HG02870 (cell line): ENCODE results near the gene PLPP1.
"Not testable (repeated sequence)": the region's sequence is repeated elsewhere in the genome, so short reads cannot be mapped to it uniquely, and the experiment has no call there.

ENCODE experiments used
- ATAC-seq: cut with Tn5 transposase; IDR thresholded peaks from one replicate; pipeline ENCODE4 v1.9.1; 2021; ENCODE audit warnings: mild to moderate bottlenecking, moderate library complexity; ENCODE audit not compliant: unreplicated experiment

Gene PLPP1

DNA sequence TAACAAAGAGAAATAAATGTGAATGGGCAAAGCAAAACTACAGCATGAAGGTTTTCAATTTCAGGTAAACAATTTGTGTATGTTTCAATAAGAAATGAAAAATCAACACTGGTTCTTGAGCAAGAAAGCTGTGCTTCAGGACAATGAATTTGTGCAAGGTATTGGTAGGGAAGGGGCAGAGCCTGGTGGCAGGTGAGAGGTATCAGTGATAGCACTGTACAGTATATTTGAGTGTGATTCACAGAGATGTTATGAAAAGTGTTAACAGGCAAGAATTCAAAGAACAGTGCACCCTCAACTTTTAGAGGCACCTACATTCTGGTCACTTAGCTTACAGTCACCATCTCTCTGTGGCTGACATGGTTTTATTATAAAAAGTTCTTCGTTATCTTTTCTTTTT lies 25.7 kb downstream of the PLPP1 start:
- ATAC-seq = no peak

- ATAC-seq = no peak
Measured at GRCh38 chr5:55507574-55507973, 27.2 kb downstream of the PLPP1 start.

DNA sequence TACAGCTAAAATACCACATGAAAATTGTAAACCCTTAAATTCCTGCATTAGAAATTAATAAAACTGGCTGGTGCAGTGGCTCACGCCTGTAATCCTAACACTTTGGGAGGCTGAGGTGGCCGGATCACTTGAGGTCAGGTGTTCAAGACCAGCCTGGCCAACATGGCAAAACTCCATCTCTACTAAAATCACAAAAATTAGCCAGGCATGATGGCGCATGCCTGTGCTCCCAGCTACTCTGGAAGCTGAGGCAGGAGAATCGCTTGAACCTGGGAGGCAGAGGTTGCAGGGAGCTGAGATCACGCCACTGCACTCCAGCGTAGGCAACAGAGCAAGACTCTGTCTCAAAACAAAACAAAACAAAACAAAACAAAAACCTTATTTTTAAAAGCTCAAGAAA lies 29.1 kb downstream of the PLPP1 start:
- ATAC-seq = not testable (repeated sequence)

DNA sequence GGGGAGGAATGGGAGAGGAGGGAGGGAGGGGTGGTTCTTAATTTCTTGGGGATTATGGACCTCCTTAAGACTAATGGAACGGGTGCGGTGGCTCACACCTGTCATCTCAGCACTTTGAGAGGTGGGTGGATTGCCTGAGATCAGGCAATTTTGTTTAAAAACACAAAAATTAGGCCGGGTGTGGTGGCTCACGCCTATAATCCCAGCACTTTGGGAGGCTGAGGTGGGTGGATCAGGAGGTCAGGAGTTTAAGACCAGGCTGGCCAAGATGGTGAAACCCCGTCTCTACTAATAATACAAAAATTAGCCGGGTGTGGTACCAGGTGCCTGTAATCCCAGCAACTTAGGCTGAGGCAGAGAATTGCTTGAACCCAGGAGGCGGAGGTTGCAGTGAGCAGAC lies 30.8 kb downstream of the PLPP1 start:
- not testable (repeated sequence) for ATAC-seq

GRCh38 chr5:55502759-55503158 lies 32.0 kb downstream of the PLPP1 start:
- no peak for ATAC-seq

GRCh38 chr5:55498457-55498856 lies 36.3 kb downstream of the PLPP1 start:
- no peak for ATAC-seq

DNA sequence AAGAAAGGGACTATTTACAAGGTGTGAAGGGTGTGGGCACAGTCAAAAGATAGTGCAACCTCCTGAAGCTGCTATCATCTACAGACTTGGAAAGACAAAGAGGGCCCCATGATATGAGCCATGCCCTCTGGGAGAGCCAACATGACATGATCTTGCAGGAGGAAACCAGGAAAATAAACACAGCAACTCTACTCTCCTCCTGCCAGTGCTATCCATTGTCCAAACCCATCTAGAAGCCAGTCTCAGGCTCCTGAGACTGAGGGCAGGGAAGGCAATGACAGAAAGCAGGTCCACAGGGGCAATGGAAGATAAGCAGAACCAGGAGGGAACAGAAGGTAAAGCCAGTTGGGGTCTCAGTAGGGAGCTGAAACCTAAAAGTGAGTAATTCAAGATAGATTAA lies 37.1 kb downstream of the PLPP1 start:
- no peak for ATAC-seq

GRCh38 chr5:55495216-55495615 lies 39.5 kb downstream of the PLPP1 start:
- no peak for ATAC-seq

DNA sequence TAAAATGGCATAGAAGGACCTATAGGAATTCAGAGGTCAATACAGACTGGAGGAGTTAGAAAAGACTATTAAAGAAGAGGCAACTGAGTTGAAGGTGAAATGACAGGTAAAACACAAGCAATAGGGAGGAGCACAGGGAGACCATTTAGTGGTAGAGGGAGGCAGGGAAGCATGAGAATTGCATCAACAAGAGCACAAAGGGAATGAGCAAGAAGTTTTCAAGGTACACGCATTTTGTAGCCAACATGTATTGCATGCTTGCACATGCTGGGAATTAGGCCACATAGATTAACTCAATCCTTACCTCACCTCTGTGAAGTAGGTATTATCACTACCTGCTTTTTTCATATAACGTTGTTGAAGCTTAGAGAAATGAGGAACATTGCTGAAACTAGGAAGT lies 42.3 kb downstream of the PLPP1 start:
- ATAC-seq = no peak

DNA sequence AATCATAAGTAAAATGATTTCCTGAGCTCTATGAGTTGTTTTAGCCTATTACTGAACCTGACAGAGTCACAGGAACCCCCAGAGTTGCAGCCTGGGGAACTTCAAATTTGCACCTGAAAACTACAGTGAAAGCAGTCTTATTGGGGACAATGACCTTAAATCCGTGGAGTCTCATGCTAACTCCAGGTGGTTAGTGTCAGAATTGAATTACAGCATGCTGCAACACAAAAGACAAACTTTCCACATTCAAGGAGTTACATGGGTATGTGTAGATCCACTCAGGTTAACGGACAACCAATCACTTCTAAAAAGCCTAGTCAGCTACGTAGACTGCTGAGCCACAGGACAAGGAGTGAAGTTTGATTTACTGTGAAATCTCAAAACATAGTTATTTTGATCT lies 49.7 kb downstream of the PLPP1 start:
- no peak for ATAC-seq

DNA sequence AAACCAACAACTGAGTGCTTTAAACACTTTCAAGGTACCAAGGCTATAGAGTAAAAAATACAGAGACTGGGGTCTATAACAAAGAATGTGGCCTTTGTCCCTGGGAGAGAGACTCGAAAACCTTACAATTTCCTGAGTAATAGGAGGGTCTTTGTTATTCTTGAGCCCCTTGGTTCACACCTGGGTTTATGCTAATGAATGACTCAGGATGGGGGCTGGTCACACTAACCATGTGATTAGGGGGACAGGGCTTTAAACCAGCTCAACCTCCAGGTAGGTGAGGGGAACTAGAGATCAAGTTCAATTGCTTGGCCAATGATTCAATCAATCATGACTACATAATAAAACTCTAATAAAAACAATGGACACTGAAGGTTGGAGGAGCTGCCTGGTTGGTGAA lies 50.2 kb downstream of the PLPP1 start:
- no peak for ATAC-seq

DNA sequence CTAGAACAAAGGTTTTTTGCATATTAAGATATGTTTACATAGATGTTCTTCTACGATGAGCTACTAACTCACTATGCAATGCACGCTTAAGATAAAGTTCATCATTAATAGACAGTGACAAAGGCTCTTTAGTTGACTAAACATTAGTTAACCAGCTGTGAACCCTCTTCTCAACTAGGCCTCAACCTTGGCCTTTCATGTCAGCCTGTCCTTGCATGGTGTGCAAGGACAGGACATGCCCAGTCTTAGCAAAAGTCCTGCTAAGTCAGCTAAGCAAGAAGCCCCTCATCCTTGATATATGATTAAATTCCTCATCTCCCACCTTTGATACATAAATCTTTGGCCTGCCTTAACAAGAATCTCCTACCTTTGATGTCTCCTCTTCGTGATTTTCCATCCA lies 50.9 kb downstream of the PLPP1 start:
- ATAC-seq = no peak

- no peak for ATAC-seq
Measured at GRCh38 chr5:55481293-55481855, 53.4 kb downstream of the PLPP1 start.

GRCh38 chr5:55480781-55481180 lies 54.0 kb downstream of the PLPP1 start:
- no peak for ATAC-seq

- ATAC-seq = no peak
Measured at GRCh38 chr5:55472642-55473041, 62.1 kb downstream of the PLPP1 start.

DNA sequence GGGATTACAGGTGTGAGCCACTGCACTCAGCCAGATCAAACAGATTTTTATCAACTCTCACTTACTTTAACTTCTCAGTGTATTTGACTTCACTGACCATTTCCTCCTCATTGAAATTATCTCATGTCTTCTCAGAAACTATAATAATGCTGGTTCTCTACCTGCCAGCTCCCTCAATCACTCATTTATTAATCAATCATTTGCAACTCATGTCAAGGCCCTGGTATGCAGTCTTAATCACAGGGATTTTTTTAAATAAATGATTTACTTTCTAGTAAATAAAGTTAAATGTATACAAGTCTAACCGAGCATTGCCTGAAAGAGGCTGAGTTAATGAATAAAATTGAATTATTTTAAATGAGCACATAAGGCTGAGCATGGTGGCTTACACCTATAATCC lies 63.3 kb downstream of the PLPP1 start:
- no peak for ATAC-seq

GRCh38 chr5:55470282-55470681 lies 64.5 kb downstream of the PLPP1 start:
- no peak for ATAC-seq

DNA sequence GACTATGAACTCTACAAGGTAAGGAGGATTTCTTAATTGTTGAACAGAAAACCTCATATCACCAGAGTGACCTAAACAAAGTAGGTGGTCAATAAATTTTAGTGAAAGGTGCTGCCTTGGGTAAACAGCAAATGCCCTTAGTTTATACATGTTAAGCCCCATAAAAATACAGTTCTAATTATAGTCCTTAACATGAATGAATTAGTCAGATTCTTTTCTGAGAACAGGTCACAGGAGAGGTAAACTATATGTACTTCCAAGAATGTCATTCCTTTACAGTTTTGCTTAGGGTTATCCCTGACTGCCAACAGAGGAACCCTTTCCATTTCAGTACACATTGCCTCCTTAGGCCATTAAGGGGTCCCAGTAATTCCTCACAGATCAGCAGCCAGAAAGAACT lies 64.9 kb downstream of the PLPP1 start:
- no peak for ATAC-seq

GRCh38 chr5:55467862-55468551 lies 66.8 kb downstream of the PLPP1 start:
- no peak for ATAC-seq

GRCh38 chr5:55463613-55464012 lies 71.2 kb downstream of the PLPP1 start:
- ATAC-seq = no peak

GRCh38 chr5:55459572-55459971 lies 75.2 kb downstream of the PLPP1 start:
- no peak for ATAC-seq

DNA sequence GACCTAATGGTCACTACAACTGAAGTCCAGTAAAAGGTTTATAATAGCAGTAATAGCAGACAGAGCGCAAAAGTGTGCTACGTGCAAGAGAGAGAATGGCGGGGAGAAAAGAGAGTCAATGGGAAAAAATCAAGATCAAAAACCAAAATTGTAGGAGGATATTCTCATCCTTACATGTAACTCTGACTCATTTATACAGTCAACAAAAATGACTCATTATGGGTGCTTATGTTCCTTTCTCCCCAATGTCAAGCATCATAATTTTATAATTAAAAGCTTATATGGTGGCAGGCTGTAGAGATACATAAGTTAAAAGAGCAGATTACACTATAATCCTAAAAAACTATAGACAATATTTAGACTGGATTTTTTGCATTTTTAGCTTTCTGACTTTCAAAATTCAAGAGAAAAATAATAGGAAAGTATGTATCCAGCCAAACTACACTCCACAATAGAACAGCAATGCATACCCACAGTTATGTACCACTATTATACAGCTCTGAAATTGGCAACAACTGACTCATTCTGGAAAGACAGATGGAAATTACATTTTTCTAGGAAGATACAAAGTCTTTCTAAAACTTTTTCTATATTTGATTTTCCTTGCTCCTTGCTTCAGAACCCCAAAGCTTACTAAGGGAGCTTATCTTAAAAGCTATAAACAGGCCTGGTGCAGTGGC lies 78.4 kb downstream of the PLPP1 start:
- ATAC-seq = no peak
